ENCODE results near the gene DPCD. TPM values are rescaled to one million over a fixed set of nuclear protein-coding genes. Genes with fewer than 3 reads are reported as not detected.

DPCD gene
- total RNA-seq, 6 experiments from 2014 or later: 2.2 to 4.3 (median 3.5) TPM

GRCh38 chr10:101569323-101569621 is 18.8 kb upstream of the DPCD start:
- H3K4me1 ChIP-seq: peaks cover 0 to 12% (median 3%) of the 10 kb centered on the region in 4 donors

GRCh38 chr10:101569622-101570427 is 18.3 kb upstream of the DPCD start:
- H3K9me3 ChIP-seq: peaks cover 0 to 6% (median 0%) of the 10 kb centered on the region in 4 donors
- no peak overlapping the region for H3K27ac ChIP-seq
- H3K36me3 ChIP-seq: no peaks in the 10 kb centered on the region
- intact Hi-C loops (cut with DNase I): loop anchor here (5.0 to 10.0 kb wide), 2 partner anchors 275 to 358 kb away; no protein-coding TSS in a partner anchor
- H3K4me3 ChIP-seq: peak overlapping the region; percentile 43 to 52 (median 50)
- peaks cover 0 to 13% of the 10 kb centered on the region in 2 donors for H3K27me3 ChIP-seq
- DNase-seq (peak; percentile 82 to 86 (median 82)), ATAC-seq (peak; percentile 89 to 97 (median 93))
- TF ChIP-seq POLR2A (IDR thresholded peaks at IDR 0.05): no peak
- TF ChIP-seq CTCF (IDR thresholded peaks at IDR 0.05): peak; percentile 68 to 87 (median 80)
- H3K4me1 ChIP-seq: peaks cover 0 to 12% (median 3%) of the 10 kb centered on the region in 4 donors
- WGBS (ENCODE audit: insufficient coverage, low coverage, low lambda C conversion rate, missing lambda C conversion rate): under 1% methylated on average over 22 of the region's 56 CpGs

More at GRCh38 chr10:101569323-101569621, 18.8 kb upstream of the DPCD start:
- Histone ChIP-seq H3K36me3 (no peaks in the 10 kb centered on the region), H3K4me3 (no peak overlapping the region), H3K27ac (no peak overlapping the region), H3K9me3 (peaks cover 0 to 6% (median 0%) of the 10 kb centered on the region in 4 donors), H3K27me3 (peaks cover 0 to 13% of the 10 kb centered on the region in 2 donors)
- no peak for TF ChIP-seq CTCF (IDR thresholded peaks at IDR 0.05)
- TF ChIP-seq POLR2A (IDR thresholded peaks at IDR 0.05): no peak
- WGBS (ENCODE audit: insufficient coverage, low coverage, low lambda C conversion rate, missing lambda C conversion rate): 5% methylated on average over 9 of the region's 11 CpGs
- DNase-seq (no peak), ATAC-seq (no peak)
- intact Hi-C loops (cut with DNase I): loop anchor here (5.0 to 10.0 kb wide), 2 partner anchors 274 to 357 kb away; no protein-coding TSS in a partner anchor

- ATAC-seq: peak; percentile 17 to 35 (median 26)
- H3K27me3 ChIP-seq: peaks cover 0 to 13% of the 10 kb centered on the region in 2 donors
- intact Hi-C loops (cut with DNase I): no loop called here
- DNase-seq: no peak
- peak overlapping the region; percentile 43 to 52 (median 50) for H3K4me3 ChIP-seq
- no peak overlapping the region for H3K27ac ChIP-seq
- WGBS (ENCODE audit: insufficient coverage, low coverage, low lambda C conversion rate, missing lambda C conversion rate): 15% methylated on average over 5 of the region's 37 CpGs
- H3K9me3 ChIP-seq: peaks cover 0 to 6% (median 0%) of the 10 kb centered on the region in 4 donors
- TF ChIP-seq CTCF (IDR thresholded peaks at IDR 0.05): no peak
- TF ChIP-seq POLR2A (IDR thresholded peaks at IDR 0.05): no peak
- H3K4me1 ChIP-seq: peaks cover 0 to 12% (median 3%) of the 10 kb centered on the region in 4 donors
- no peaks in the 10 kb centered on the region for H3K36me3 ChIP-seq
Measured at GRCh38 chr10:101570428-101571270, 17.5 kb upstream of the DPCD start.

- ATAC-seq: no peak
- TF ChIP-seq CTCF (IDR thresholded peaks at IDR 0.05) (no peak), POLR2A (IDR thresholded peaks at IDR 0.05) (no peak)
- Histone ChIP-seq H3K9me3 (peaks cover 0 to 6% (median 0%) of the 10 kb centered on the region in 4 donors), H3K27ac (no peak overlapping the region), H3K4me1 (peaks cover 0 to 12% (median 3%) of the 10 kb centered on the region in 4 donors), H3K36me3 (no peaks in the 10 kb centered on the region), H3K4me3 (no peak overlapping the region), H3K27me3 (peaks cover 0 to 11% of the 10 kb centered on the region in 2 donors)
- no peak for DNase-seq
- intact Hi-C loops (cut with DNase I): no loop called here
- 50% methylated on average over 1 of the region's 8 CpGs for WGBS (ENCODE audit: insufficient coverage, low coverage, low lambda C conversion rate, missing lambda C conversion rate)
Measured at GRCh38 chr10:101571271-101571925, 16.7 kb upstream of the DPCD start.

All from right lobe of liver (tissue), 6 donors.